Activated T-helper 1 cell treated with anti-CD3 and anti-CD28 coated beads, Interleukin-12 subunit alpha, Interleukin-12 subunit beta, Interleukin-2, Interleukin-4 antibody, amounts not matched to agents 30 ng/mL and 10 ng/mL and 1 ng/mL, durations not matched to agents 14 hours and 24 hours and 36 hours (primary cell): ENCODE measurements around the gene MAP3K19. TPM values are rescaled to one million over a fixed set of nuclear protein-coding genes. Genes with fewer than 3 reads are reported as not detected.

Source experiments
- DNase-seq: peaks from one replicate; pipeline ENCODE4 v3.0.0; 2021; ENCODE audit warnings: low spot score
- H3K27ac Mint-ChIP-seq: one replicate; pipeline ENCODE4 v1.8.0; 2021; ENCODE audit warnings: mild to moderate bottlenecking, mixed read lengths
- H3K27me3 Mint-ChIP-seq: one replicate; pipeline ENCODE4 v1.8.0; 2022; ENCODE audit warnings: mild to moderate bottlenecking, moderate library complexity, mixed read lengths; ENCODE audit not compliant: insufficient read depth
- H3K36me3 Mint-ChIP-seq: one replicate; pipeline ENCODE4 v1.8.0; 2021; ENCODE audit warnings: low read depth, mixed read lengths
- H3K4me1 Mint-ChIP-seq: one replicate; pipeline ENCODE4 v1.8.0; 2021; ENCODE audit warnings: low read depth, mixed read lengths
- H3K4me3 Mint-ChIP-seq: one replicate; pipeline ENCODE4 v1.8.0; 2021; ENCODE audit warnings: mild to moderate bottlenecking, moderate library complexity, mixed read lengths
- H3K9me3 Mint-ChIP-seq: one replicate; pipeline ENCODE4 v1.8.0; 2021; ENCODE audit warnings: mixed read lengths
- intact Hi-C: fragments of 100-400 bp; cut with micrococcal nuclease; formaldehyde crosslinking; loops from one replicate; pipeline ENCODE4 v1.15.1; 2024
- total RNA-seq: library from RNA; stranded (reverse); gene quantifications from 2 replicates; pipeline ENCODE4 v1.2.3, GENCODE V29; 2022

MAP3K19 gene
- total RNA-seq, 1 donor from 2014 or later, result not detected

GRCh38 chr2:134934150-134934549 is 113.1 kb downstream of the MAP3K19 start:
- peaks cover 51% of the 10 kb centered on the region for H3K4me1 Mint-ChIP-seq

DNA sequence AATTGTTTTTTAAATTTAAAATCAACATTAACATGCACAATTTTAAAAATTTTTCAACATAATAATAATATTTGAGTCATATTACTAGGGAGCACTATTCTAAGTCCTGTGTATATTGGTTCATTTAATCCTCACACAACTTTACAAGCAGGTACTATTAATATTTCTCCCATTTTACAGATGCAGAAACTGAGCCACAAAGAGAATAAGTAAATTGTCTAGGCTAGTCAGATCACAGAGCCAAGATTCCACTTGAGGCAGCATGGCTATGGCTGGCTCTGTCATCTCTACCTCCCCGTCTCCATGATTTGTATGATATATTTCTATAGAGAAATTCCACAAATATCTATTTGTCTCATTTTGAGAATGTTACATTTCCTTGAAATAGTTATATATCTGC is 113.5 kb downstream of the MAP3K19 start:
- intact Hi-C loops, result loop anchor here (2.0 kb wide), 1 partner anchor 17 kb away; no protein-coding TSS in a partner anchor
- no peaks in the 10 kb centered on the region for H3K27me3 Mint-ChIP-seq
- H3K27ac Mint-ChIP-seq, result no peak overlapping the region
- DNase-seq, result no peak
- H3K9me3 Mint-ChIP-seq, result no peaks in the 10 kb centered on the region
- H3K36me3 Mint-ChIP-seq, result peaks cover 30% of the 10 kb centered on the region
- peaks cover 51% of the 10 kb centered on the region for H3K4me1 Mint-ChIP-seq
- no peak overlapping the region for H3K4me3 Mint-ChIP-seq

More at GRCh38 chr2:134934150-134934549, 113.1 kb downstream of the MAP3K19 start:
- no peak for DNase-seq
- H3K4me3 Mint-ChIP-seq, result no peak overlapping the region
- peaks cover 30% of the 10 kb centered on the region for H3K36me3 Mint-ChIP-seq
- H3K9me3 Mint-ChIP-seq, result no peaks in the 10 kb centered on the region
- H3K27ac Mint-ChIP-seq, result no peak overlapping the region
- intact Hi-C loops, result loop anchor here (2.0 kb wide), 1 partner anchor 17 kb away; no protein-coding TSS in a partner anchor
- no peaks in the 10 kb centered on the region for H3K27me3 Mint-ChIP-seq

DNA sequence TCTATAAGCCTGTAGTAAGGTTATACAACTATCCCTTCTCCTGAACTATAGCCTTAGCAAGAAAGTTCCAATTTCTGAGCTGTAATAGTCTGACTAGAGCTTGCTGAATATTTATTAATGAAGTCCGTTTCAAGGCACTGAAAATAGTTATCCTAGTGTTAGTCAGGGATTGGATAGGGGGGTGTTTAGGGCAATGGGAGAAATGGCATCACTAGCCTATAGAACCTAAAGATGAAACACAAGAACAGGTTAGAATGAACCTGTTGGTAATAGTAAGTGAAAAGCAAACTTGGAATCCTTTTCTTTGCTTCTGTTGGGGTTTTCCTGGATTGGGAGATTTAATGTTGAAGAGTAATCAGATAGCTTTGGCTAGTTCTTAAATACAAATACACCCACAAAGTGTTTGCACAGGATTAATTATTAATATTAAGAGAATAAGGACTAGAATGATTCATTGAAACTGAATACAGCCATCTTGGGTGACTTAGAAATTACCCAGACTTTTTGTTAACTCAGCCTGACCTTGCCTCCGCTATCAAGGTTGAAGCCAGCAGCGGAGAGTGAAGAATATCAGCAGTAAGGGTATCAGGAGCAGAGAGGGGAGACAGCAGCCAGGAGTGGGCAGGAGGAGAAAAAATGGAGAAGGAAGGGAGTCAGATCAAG is 114.3 kb downstream of the MAP3K19 start:
- Mint-ChIP-seq H3K4me1 (peaks cover 50% of the 10 kb centered on the region), H3K4me3 (no peak overlapping the region), H3K27ac (no peak overlapping the region), H3K27me3 (no peaks in the 10 kb centered on the region), H3K9me3 (no peaks in the 10 kb centered on the region), H3K36me3 (peaks cover 26% of the 10 kb centered on the region)
- DNase-seq, result no peak
- intact Hi-C loops, result no loop called here

- intact Hi-C loops, result no loop called here
- Mint-ChIP-seq H3K36me3 (peaks cover 34% of the 10 kb centered on the region), H3K27me3 (no peaks in the 10 kb centered on the region), H3K27ac (no peak overlapping the region), H3K4me3 (no peak overlapping the region), H3K9me3 (no peaks in the 10 kb centered on the region), H3K4me1 (peaks cover 67% of the 10 kb centered on the region)
- DNase-seq, result no peak
Measured at GRCh38 chr2:134927195-134927594, 120.1 kb downstream of the MAP3K19 start.

GRCh38 chr2:134926231-134926931 is 120.9 kb downstream of the MAP3K19 start:
- Mint-ChIP-seq H3K4me1 (peaks cover 69% of the 10 kb centered on the region), H3K27ac (peak overlapping the region; percentile 4), H3K4me3 (peak overlapping the region; percentile 0), H3K36me3 (peaks cover 35% of the 10 kb centered on the region), H3K27me3 (no peaks in the 10 kb centered on the region), H3K9me3 (no peaks in the 10 kb centered on the region)
- intact Hi-C loops, result no loop called here
- no peak for DNase-seq

DNA sequence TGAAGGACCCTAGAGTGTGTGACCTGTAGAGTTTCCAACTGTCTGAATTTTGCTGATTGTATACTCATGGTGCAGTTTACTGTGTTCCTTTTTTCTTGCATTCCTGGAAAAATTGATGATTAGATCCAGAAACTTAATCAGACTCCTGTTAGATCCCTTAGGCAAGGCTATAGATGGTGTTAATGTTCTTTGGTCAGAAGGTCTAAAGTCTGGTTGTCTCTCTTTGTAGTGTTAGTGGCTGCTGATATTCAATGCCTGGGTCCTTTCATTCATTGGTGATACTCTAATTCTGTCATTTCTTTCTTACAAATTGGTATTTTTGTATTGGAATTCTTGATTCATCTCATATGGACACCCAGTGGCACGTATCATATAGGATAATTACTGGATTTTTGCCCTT is 122.3 kb downstream of the MAP3K19 start:
- H3K4me1 Mint-ChIP-seq, result peaks cover 70% of the 10 kb centered on the region
- H3K36me3 Mint-ChIP-seq, result peaks cover 32% of the 10 kb centered on the region
- no peak for DNase-seq
- H3K27ac Mint-ChIP-seq, result no peak overlapping the region
- no peaks in the 10 kb centered on the region for H3K9me3 Mint-ChIP-seq
- H3K4me3 Mint-ChIP-seq, result no peak overlapping the region
- intact Hi-C loops, result no loop called here
- H3K27me3 Mint-ChIP-seq, result no peaks in the 10 kb centered on the region

DNA sequence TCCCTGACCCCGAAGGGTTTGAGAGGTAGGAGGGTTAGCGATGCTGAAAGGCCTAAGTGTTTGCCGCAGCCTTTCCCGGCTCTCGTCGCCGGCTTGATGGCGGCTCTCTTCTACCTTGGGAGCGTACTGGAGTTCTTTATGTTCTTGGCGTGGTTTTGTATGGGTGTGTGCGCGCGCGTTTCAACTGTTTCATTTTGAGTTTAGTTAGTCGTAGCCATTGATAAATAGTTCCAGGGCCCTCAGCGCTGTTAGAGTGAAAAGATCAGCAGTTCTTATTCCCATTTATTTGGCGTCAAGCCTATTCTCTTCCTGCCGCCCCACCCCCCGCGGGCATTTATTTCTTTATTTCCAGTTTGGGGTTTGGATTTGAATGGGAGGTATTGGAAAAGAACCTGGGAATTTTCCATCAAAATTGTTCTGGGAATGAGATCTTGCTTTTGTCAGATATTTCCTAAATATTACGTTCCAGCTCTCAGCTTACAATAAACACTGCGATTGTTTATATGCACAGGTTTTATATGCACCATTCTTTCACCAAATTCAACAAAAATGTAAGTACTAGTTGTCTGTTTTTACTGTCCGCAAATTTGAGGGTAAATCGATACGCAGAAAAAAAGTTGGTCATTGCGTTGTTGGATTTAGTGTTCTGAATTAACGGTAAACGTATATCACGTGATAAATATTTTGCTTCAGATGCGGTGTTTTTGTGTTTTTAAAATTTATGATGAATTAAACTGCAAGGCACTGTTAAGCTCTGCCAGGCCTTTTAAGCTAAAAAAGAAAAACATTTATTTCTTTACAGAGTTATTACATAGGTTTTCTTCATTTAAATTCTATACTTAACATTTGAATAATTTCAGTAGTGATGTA is 127.7 kb downstream of the MAP3K19 start:
- peaks cover 36% of the 10 kb centered on the region for H3K4me1 Mint-ChIP-seq
- H3K27me3 Mint-ChIP-seq, result peaks cover 9% of the 10 kb centered on the region
- H3K36me3 Mint-ChIP-seq, result peaks cover 21% of the 10 kb centered on the region
- intact Hi-C loops, result loop anchor here (2.0 to 5.0 kb wide), 4 partner anchors 23 to 1463 kb away; partner anchors contain the start of gene CXCR4
- peaks cover 2% of the 10 kb centered on the region for H3K9me3 Mint-ChIP-seq
- H3K27ac Mint-ChIP-seq, result peak overlapping the region; percentile 97
- H3K4me3 Mint-ChIP-seq, result peak overlapping the region; percentile 96
- peak; percentile 31 for DNase-seq

- intact Hi-C loops, result loop anchor here (1.0 to 5.0 kb wide), 10 partner anchors 24 to 1464 kb away; partner anchors contain the start of genes CXCR4, MCM6, R3HDM1 and RAB3GAP1
- peaks cover 18% of the 10 kb centered on the region for H3K36me3 Mint-ChIP-seq
Measured at GRCh38 chr2:134918526-134919340, 128.5 kb downstream of the MAP3K19 start, which contains the start of gene CCNT2. CCNT2 (plus strand) TSS chr2:134918822; CDS start chr2:134918855, 33 bp downstream.

GRCh38 chr2:134917888-134918525 is 129.2 kb downstream of the MAP3K19 start:
- intact Hi-C loops, result loop anchor here (1.0 to 5.0 kb wide), 10 partner anchors 25 to 1464 kb away; partner anchors contain the start of genes CXCR4, MCM6, R3HDM1 and RAB3GAP1
- peaks cover 10% of the 10 kb centered on the region for H3K9me3 Mint-ChIP-seq
- peak overlapping the region; percentile 96 for H3K4me3 Mint-ChIP-seq
- peak overlapping the region; percentile 97 for H3K27ac Mint-ChIP-seq
- H3K27me3 Mint-ChIP-seq, result peaks cover 15% of the 10 kb centered on the region
- peaks cover 15% of the 10 kb centered on the region for H3K36me3 Mint-ChIP-seq
- H3K4me1 Mint-ChIP-seq, result peaks cover 22% of the 10 kb centered on the region
- peak; percentile 87 for DNase-seq

More at GRCh38 chr2:134918526-134919340, 128.5 kb downstream of the MAP3K19 start, which contains the start of gene CCNT2:
- peak within 1 kb of the TSS; percentile 97 for H3K27ac Mint-ChIP-seq
- H3K4me3 Mint-ChIP-seq, result peak within 1 kb of the TSS; percentile 96
- peaks cover 11% of the 10 kb centered on the region for H3K27me3 Mint-ChIP-seq
- peaks cover 28% of the 10 kb centered on the region for H3K4me1 Mint-ChIP-seq
- DNase-seq, result peak; percentile 100
- H3K9me3 Mint-ChIP-seq, result peaks cover 6% of the 10 kb centered on the region

DNA sequence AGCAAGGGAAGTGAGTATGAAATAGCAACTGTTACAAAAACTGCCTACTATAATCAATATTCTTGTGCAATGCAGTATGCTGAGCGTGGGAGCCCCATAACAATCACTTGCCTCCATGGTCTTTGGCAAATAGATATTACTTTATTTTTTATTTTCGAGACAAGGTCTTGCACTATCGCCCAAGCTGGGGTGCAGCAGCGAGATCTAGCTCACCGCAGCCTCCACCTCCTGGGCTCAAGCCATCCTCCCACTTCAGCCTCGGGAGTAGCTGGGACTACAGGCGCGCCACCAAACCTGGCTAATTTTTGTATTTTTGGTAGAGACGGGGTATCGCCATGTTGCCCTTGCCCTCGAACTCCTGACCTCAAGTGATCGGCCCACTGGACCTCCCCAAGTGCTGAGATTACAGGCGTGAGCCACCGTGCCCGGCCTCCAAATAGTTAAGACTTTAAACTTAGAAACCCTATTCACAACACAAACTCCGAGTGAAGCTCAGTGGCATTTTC is 129.8 kb downstream of the MAP3K19 start:
- Mint-ChIP-seq H3K4me3 (peak overlapping the region; percentile 96), H3K27ac (peak overlapping the region; percentile 97), H3K4me1 (peaks cover 16% of the 10 kb centered on the region), H3K36me3 (peaks cover 13% of the 10 kb centered on the region), H3K9me3 (peaks cover 10% of the 10 kb centered on the region), H3K27me3 (peaks cover 15% of the 10 kb centered on the region)
- intact Hi-C loops, result loop anchor here (5.0 kb wide), 2 partner anchors 235 to 1465 kb away; no protein-coding TSS in a partner anchor
- DNase-seq, result no peak
